Stomach (tissue), 4 donors: Measurements from ENCODE around the gene NUP35.

ENCODE experiments used
- EP300 ChIP-seq: sonication (generic); formaldehyde crosslinking; IDR thresholded peaks from one replicate; pipeline ENCODE4 v1.6.1; 2017; ENCODE audit warnings: antibody characterized with exemption
- POLR2A ChIP-seq, 4 donors: fragments of 450-650 bp; IDR thresholded peaks; one replicate each; pipeline ENCODE4 v1.6.1; 2016; ENCODE audit warnings: antibody characterized with exemption in 4 of 4, control low read depth in 2 of 4, mild to moderate bottlenecking in 1 of 4, moderate library complexity in 1 of 4
- POLR2AphosphoS5 ChIP-seq, 3 donors: sonication (generic); formaldehyde crosslinking; IDR thresholded peaks; one replicate each; pipeline ENCODE4 v1.6.1; 2016; ENCODE audit warnings: antibody characterized with exemption in 3 of 3
- TF ChIP-seq, protein P1 (sequence below), 7 experiments: fragments of 450-650 bp in 4 of 7; fragments of 200-600 bp in 3 of 7; sonication (generic) in 3 of 7; IDR thresholded peaks; one replicate each; pipeline ENCODE4 v1.5.1; 2016 to 2019; ENCODE audit warnings: antibody characterized with exemption in 7 of 7, control low read depth in 2 of 7, mild to moderate bottlenecking in 1 of 7

- TF ChIP-seq POLR2AphosphoS5 (IDR thresholded peaks at IDR 0.05) (no peak), POLR2A (IDR thresholded peaks at IDR 0.05) (no peak), EP300 (no peak)
- TF ChIP-seq, protein P1, sequence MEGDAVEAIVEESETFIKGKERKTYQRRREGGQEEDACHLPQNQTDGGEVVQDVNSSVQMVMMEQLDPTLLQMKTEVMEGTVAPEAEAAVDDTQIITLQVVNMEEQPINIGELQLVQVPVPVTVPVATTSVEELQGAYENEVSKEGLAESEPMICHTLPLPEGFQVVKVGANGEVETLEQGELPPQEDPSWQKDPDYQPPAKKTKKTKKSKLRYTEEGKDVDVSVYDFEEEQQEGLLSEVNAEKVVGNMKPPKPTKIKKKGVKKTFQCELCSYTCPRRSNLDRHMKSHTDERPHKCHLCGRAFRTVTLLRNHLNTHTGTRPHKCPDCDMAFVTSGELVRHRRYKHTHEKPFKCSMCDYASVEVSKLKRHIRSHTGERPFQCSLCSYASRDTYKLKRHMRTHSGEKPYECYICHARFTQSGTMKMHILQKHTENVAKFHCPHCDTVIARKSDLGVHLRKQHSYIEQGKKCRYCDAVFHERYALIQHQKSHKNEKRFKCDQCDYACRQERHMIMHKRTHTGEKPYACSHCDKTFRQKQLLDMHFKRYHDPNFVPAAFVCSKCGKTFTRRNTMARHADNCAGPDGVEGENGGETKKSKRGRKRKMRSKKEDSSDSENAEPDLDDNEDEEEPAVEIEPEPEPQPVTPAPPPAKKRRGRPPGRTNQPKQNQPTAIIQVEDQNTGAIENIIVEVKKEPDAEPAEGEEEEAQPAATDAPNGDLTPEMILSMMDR (IDR thresholded peaks at IDR 0.05): no peak
Observed at GRCh38 chr2:183105402-183106134, 18.7 kb upstream of the NUP35 start.
